HuH-7 (cell line): ENCODE results near the gene PRR19.
"Not testable (repeated sequence)": the region's sequence is repeated elsewhere in the genome, so short reads cannot be mapped to it uniquely, and the experiment has no call there.

Source experiments
- DNase-seq: peaks from one replicate; pipeline ENCODE4 v3.0.0; 2011; ENCODE audit warnings: low spot score

Gene PRR19

GRCh38 chr19:42301646-42302203 lies at the start of gene PRR19:
Gene PRR19, plus strand, starts transcription at chr19:42302132. Its CDS starts 7,453 bp downstream, at chr19:42309585.
- no peak for DNase-seq

GRCh38 chr19:42252365-42253244 lies 49.3 kb upstream of the PRR19 start:
- no peak for DNase-seq

- DNase-seq: peak; percentile 82
These were observed 48.5 kb upstream of the PRR19 start for GRCh38 chr19:42253245-42254088.

- DNase-seq: no peak
These were observed 47.7 kb upstream of the PRR19 start for GRCh38 chr19:42254089-42254849.

GRCh38 chr19:42254850-42255765 lies 46.8 kb upstream of the PRR19 start, which contains the start of gene ERF:
Gene ERF, minus strand, starts transcription at chr19:42255128. Its CDS starts 129 bp downstream, at chr19:42254999.
- peak; percentile 90 for DNase-seq

GRCh38 chr19:42255766-42256745 lies 45.9 kb upstream of the PRR19 start:
- no peak for DNase-seq

GRCh38 chr19:42257842-42258241 lies 44.1 kb upstream of the PRR19 start:
- not testable (repeated sequence) for DNase-seq

GRCh38 chr19:42261763-42262162 lies 40.2 kb upstream of the PRR19 start:
- no peak for DNase-seq

- not testable (repeated sequence) for DNase-seq
These were observed 35.8 kb upstream of the PRR19 start for GRCh38 chr19:42266105-42266504.

- not testable (repeated sequence) for DNase-seq
These were observed 34.9 kb upstream of the PRR19 start for GRCh38 chr19:42266928-42267603.

- no peak for DNase-seq
These were observed 34.2 kb upstream of the PRR19 start for GRCh38 chr19:42267644-42268141.

GRCh38 chr19:42268142-42268703 lies 33.7 kb upstream of the PRR19 start:
- peak; percentile 97 for DNase-seq

GRCh38 chr19:42268704-42269477 lies 33.0 kb upstream of the PRR19 start, which contains the start of gene CIC:
Gene CIC, plus strand, starts transcription at chr19:42269252. Its CDS starts 2,532 bp downstream, at chr19:42271784.
- DNase-seq: peak; percentile 99

GRCh38 chr19:42269478-42270345 lies 32.2 kb upstream of the PRR19 start:
- DNase-seq: no peak

GRCh38 chr19:42270346-42271044 lies 31.4 kb upstream of the PRR19 start:
- DNase-seq: no peak

- DNase-seq: no peak
These were observed 30.9 kb upstream of the PRR19 start for GRCh38 chr19:42271045-42271419.
